ENCODE data around the gene C16orf96. TPM values are rescaled to one million over a fixed set of nuclear protein-coding genes. Genes with fewer than 3 reads are reported as not detected.
A peak's percentile ranks its signal among the peaks of the same experiment; 100 is the strongest.

Gene C16orf96
- total and polyA plus RNA-seq, 2 of the 8 experiments (the other 6 are each of a cell fraction or from before 2014, with no cell fraction given): 1.0 to 1.3 TPM

- Histone ChIP-seq H3K14ac (ENCODE audit: insufficient read length) (no peak overlapping the region), H3K79me1 (ENCODE audit: low read depth, low read length) (no peaks in the 10 kb centered on the region; the same call in 1 of the 2 replicates), H4K5ac (ENCODE audit: insufficient read length, low read depth, low read length) (no peak overlapping the region), H3K9ac (replicated peaks in 1 of 4; ENCODE audit: extremely low read depth in 1 of 4, low read depth in 3 of 4, low read length in 3 of 4) (no peak overlapping the region), H3K27me3 (replicated peaks in 1 of 4; ENCODE audit: control insufficient read depth in 3 of 4, extremely low read depth in 1 of 4, insufficient read depth in 3 of 4, low read length in 3 of 4) (no peaks in the 10 kb centered on the region), H2BK120ac (replicated peaks; ENCODE audit: low read depth, low read length) (no peak overlapping the region), H4K8ac (ENCODE audit: extremely low read depth, insufficient read depth, low read length) (no peak overlapping the region), H4K20me1 (replicated peaks in 1 of 2; ENCODE audit: control insufficient read depth in 1 of 2, insufficient read depth in 2 of 2, low read length in 2 of 2) (peaks cover 6 to 19% of the 10 kb centered on the region in 2 experiments), H3K36me3 (ENCODE audit: control insufficient read depth in 2 of 4, insufficient read depth in 4 of 4, low read length in 3 of 4) (peaks cover 10 to 20% (median 16%) of the 10 kb centered on the region in 4 experiments; a peak in 6 of 8 replicates), H3K23ac (ENCODE audit: insufficient read length) (no peak overlapping the region), H3K56ac (replicated peaks; ENCODE audit: insufficient read length, low read depth, low read length) (no peak overlapping the region), H3K4me3 (ENCODE audit: extremely low read depth in 1 of 4, insufficient read depth in 2 of 4, low read depth in 3 of 4, low read length in 4 of 4) (no peak overlapping the region), H2BK12ac (ENCODE audit: low read depth, low read length) (0 out of 2 replicates have a peak overlapping the region, but pooled peaks have one; percentile 35), H3K23me2 (ENCODE audit: low read depth, low read length) (no peaks in the 10 kb centered on the region), H3K18ac (ENCODE audit: extremely low read depth, low read length) (no peak overlapping the region), H2BK20ac (ENCODE audit: low read length) (no peak overlapping the region), H2AFZ (ENCODE audit: low read length) (no peak overlapping the region), H3K9me3 (ENCODE audit: insufficient read depth in 2 of 2, low read depth in 1 of 2, low read length in 1 of 2) (no peaks in the 10 kb centered on the region), H4K91ac (replicated peaks; ENCODE audit: insufficient read length, low read length) (no peak overlapping the region), H2BK5ac (ENCODE audit: low read depth, low read length) (no peak overlapping the region), H3K4ac (replicated peaks; ENCODE audit: insufficient read length, low read depth, low read length) (no peak overlapping the region), H2BK15ac (ENCODE audit: low read length) (no peak overlapping the region), H3K79me2 (ENCODE audit: control insufficient read depth in 1 of 2, insufficient read depth in 2 of 2, low read length in 2 of 2) (peaks cover 0 to 4% of the 10 kb centered on the region in 2 experiments; a peak in 1 of 4 replicates), H2AK5ac (ENCODE audit: low read depth, low read length) (no peak overlapping the region), H3K4me2 (ENCODE audit: insufficient read depth in 1 of 2, low read depth in 2 of 2, low read length in 2 of 2) (no peak overlapping the region), H3K4me1 (replicated peaks in 1 of 4; ENCODE audit: control insufficient read depth in 3 of 4, insufficient read depth in 4 of 4, low read length in 3 of 4) (peaks cover 0 to 5% (median 2%) of the 10 kb centered on the region in 4 experiments; a peak in 6 of 7 replicates), H3K27ac (ENCODE audit: low read depth, low read length) (no peak overlapping the region)
- ChIA-PET CTCF (ENCODE audit: partially characterized antibody) (interaction anchor here (1.0 to 35.4 kb wide), 16 partner anchors 10 to 445 kb away, joined by 3 to 968 read pairs (median 4); partner anchors contain the start of genes C16orf96, CDIP1, HMOX2 and MGRN1), POLR2A (ENCODE audit: partially characterized antibody) (interaction anchor here (1.2 to 1.8 kb wide), 4 partner anchors 10 to 102 kb away, joined by 3 to 5 read pairs (median 4); partner anchors contain the start of gene CDIP1)
- FAIRE-seq (no peak), DNase-seq (ENCODE audit: low read depth in 1 of 2, low spot score in 2 of 2) (no peak)
- 86% methylated on average over 14 of the region's 14 CpGs; no CpG with 5 or more reads in 1 of the 2 experiments for WGBS, 2 experiments (ENCODE audit: extremely low coverage in 1 of 2, insufficient coverage in 1 of 2, insufficient read length in 1 of 2, insufficient replicate concordance in 2 of 2, low coverage in 1 of 2, low lambda C conversion rate in 2 of 2, missing lambda C conversion rate in 1 of 2)
- TF ChIP-seq SAP30 (IDR thresholded peaks at IDR 0.05; ENCODE audit: insufficient read depth, insufficient replicate concordance, low read length): no peak
- TF ChIP-seq POLR2A (IDR thresholded peaks at IDR 0.05; ENCODE audit: control extremely low read depth in 1 of 2, low read depth in 2 of 2, low read length in 2 of 2): 0 out of 3 replicates have a peak, but pooled peaks of 1 of the 2 experiments have one; percentile 37
Measured at GRCh38 chr16:4510747-4511426, 45.3 kb upstream of the C16orf96 start.

Measured in H1 (cell line).